LNCaP clone FGC (cell line): Measurements from ENCODE around the gene HOXC6.

Experiments used
- DNase-seq: peaks from one replicate; pipeline ENCODE4 v3.0.0-alpha.2; 2011; ENCODE audit warnings: low read depth
- H3K4me3 ChIP-seq: 2 replicates; pipeline ENCODE4 v1.5.1; 2011; ENCODE audit warnings: mild to moderate bottlenecking, low read depth, low read length, control low read depth
- CTCF ChIP-seq: IDR thresholded peaks from 2 replicates; pipeline ENCODE4 v1.5.1; 2012; ENCODE audit warnings: mild to moderate bottlenecking; ENCODE audit not compliant: control insufficient read depth, insufficient read depth; ENCODE audit errors: extremely low read depth

The HOXC6 gene

GRCh38 chr12:54004063-54004840 is 24.0 kb upstream of the HOXC6 start:
- DNase-seq = no peak
- TF ChIP-seq CTCF = no peak
- no peak overlapping the region for H3K4me3 ChIP-seq

- H3K4me3 ChIP-seq = no peak overlapping the region
These were observed 23.3 kb upstream of the HOXC6 start for GRCh38 chr12:54004841-54005530.

GRCh38 chr12:54005531-54005852 is 22.7 kb upstream of the HOXC6 start:
- no peak for TF ChIP-seq CTCF
- H3K4me3 ChIP-seq = no peak overlapping the region
- DNase-seq = no peak

More at GRCh38 chr12:54004841-54005530, 23.3 kb upstream of the HOXC6 start:
- DNase-seq = no peak
- no peak for TF ChIP-seq CTCF

- no peak for DNase-seq
- no peak overlapping the region for H3K4me3 ChIP-seq
- TF ChIP-seq CTCF = peak; percentile 96
These were observed 22.2 kb upstream of the HOXC6 start for GRCh38 chr12:54005853-54006558.

GRCh38 chr12:54006559-54007220 is 21.6 kb upstream of the HOXC6 start:
- no peak overlapping the region for H3K4me3 ChIP-seq
- DNase-seq = no peak
- TF ChIP-seq CTCF = no peak

GRCh38 chr12:54007538-54008259 is 20.5 kb upstream of the HOXC6 start:
- DNase-seq = no peak
- no peak overlapping the region for H3K4me3 ChIP-seq
- TF ChIP-seq CTCF = no peak
